ENCODE data around the gene MXD4. TPM values are rescaled to one million over a fixed set of nuclear protein-coding genes. Genes with fewer than 3 reads are reported as not detected.

The MXD4 gene
- total and polyA plus RNA-seq, 2 experiments from 2014 or later, result 6.9 to 19.9 TPM

DNA sequence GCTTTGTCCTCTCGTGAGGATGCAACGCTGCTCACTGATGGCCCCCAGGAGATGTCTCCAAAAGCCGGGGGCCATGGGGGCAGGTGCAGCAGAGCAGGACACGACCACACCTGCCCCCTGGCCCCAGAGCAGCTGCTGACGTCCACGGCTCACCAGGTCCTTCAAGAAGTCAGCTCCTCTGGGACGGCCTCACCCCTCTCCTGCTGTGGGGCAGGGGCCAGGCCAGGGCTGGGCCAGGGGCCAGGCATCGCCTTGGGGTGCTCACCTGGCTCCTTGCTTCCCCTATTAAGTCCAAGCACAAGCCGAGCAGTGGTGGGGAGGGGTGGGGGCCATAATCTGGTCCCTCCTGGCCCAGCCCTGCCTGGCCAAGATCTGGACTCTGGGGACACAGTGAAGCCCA lies 28.6 kb upstream of the MXD4 start:
- no peaks in the 10 kb centered on the region for H3K9me2 ChIP-seq (ENCODE audit: insufficient read depth)
- no peak for DNase-seq (ENCODE audit: low spot score)
- H3F3A ChIP-seq (replicated peaks; ENCODE audit: low read depth), result no peaks in the 10 kb centered on the region
- H2AFZ ChIP-seq, result no peak overlapping the region
- TF ChIP-seq EZH2 (IDR thresholded peaks at IDR 0.05; ENCODE audit: low read depth, unreplicated experiment), result no peak
- H3K4me1 ChIP-seq (ENCODE audit: insufficient read depth), result no peaks in the 10 kb centered on the region
- no peak overlapping the region for H3K4me3 ChIP-seq
- no peak overlapping the region for H3K27ac ChIP-seq (ENCODE audit: low read depth)
- H4K20me1 ChIP-seq (replicated peaks; ENCODE audit: insufficient read depth), result no peaks in the 10 kb centered on the region
- no peak for ATAC-seq
- H3K27me3 Mint-ChIP-seq (ENCODE audit: insufficient read depth, low read depth, poor library complexity), result peaks cover 12% of the 10 kb centered on the region
- no peaks in the 10 kb centered on the region for H3K79me2 ChIP-seq (replicated peaks; ENCODE audit: insufficient read depth)
- H3K4me3 Mint-ChIP-seq, result no peak overlapping the region
- H3K4me2 ChIP-seq, result no peak overlapping the region
- H3K36me3 ChIP-seq (ENCODE audit: insufficient read depth), result no peaks in the 10 kb centered on the region
- no peaks in the 10 kb centered on the region; the same call in 2 of the 3 replicates for H3K36me3 Mint-ChIP-seq (ENCODE audit: low read depth)
- no peaks in the 10 kb centered on the region for H3K27me3 ChIP-seq (ENCODE audit: insufficient read depth)
- H3K4me1 Mint-ChIP-seq, result peaks cover 10% of the 10 kb centered on the region
- H3K9me3 Mint-ChIP-seq, result peaks cover 3% of the 10 kb centered on the region; the same call in 1 of the 3 replicates
- H3K27ac Mint-ChIP-seq, result no peak overlapping the region

DNA sequence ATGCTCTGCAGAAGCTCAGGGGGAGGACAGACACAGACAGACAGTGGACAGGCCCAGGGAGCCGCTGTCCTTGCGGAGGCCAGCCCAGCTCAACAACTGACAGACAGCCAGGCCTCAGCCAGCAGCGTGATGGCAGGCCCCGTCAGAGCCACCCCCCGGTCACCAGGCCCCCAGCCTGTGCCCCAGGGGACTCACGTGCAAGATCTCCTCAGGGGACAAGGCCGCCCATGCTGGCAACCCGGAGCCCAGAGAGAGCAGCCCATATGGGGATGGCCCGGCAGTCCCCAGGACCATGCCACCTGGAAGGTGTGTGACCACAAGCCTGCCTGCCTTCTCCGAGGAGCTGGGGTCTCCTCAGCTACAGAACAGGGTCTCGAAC lies 28.0 kb upstream of the MXD4 start:
- Mint-ChIP-seq H3K27me3 (ENCODE audit: insufficient read depth, low read depth, poor library complexity) (peaks cover 10% of the 10 kb centered on the region), H3K36me3 (ENCODE audit: low read depth) (no peaks in the 10 kb centered on the region; the same call in 2 of the 3 replicates), H3K27ac (no peak overlapping the region), H3K4me3 (no peak overlapping the region), H3K9me3 (peaks cover 3% of the 10 kb centered on the region; the same call in 1 of the 3 replicates), H3K4me1 (peaks cover 9% of the 10 kb centered on the region)
- Histone ChIP-seq H3K36me3 (ENCODE audit: insufficient read depth) (no peaks in the 10 kb centered on the region), H3K27me3 (ENCODE audit: insufficient read depth) (no peaks in the 10 kb centered on the region), H3K27ac (ENCODE audit: low read depth) (no peak overlapping the region), H3K9me2 (ENCODE audit: insufficient read depth) (no peaks in the 10 kb centered on the region), H3K4me3 (no peak overlapping the region), H3K79me2 (replicated peaks; ENCODE audit: insufficient read depth) (no peaks in the 10 kb centered on the region), H3F3A (replicated peaks; ENCODE audit: low read depth) (no peaks in the 10 kb centered on the region), H3K4me1 (ENCODE audit: insufficient read depth) (no peaks in the 10 kb centered on the region), H3K4me2 (no peak overlapping the region), H4K20me1 (replicated peaks; ENCODE audit: insufficient read depth) (no peaks in the 10 kb centered on the region), H2AFZ (no peak overlapping the region)
- no peak for ATAC-seq
- no peak for DNase-seq (ENCODE audit: low spot score)
- TF ChIP-seq POLR2AphosphoS5 (IDR thresholded peaks at IDR 0.05; ENCODE audit: low read depth), result no peak
- no peak for TF ChIP-seq JUNB (IDR thresholded peaks at IDR 0.05; ENCODE audit: unreplicated experiment)
- TF ChIP-seq ZNF114 (CRISPR knock-in tag; IDR thresholded peaks at IDR 0.05), result no peak

DNA sequence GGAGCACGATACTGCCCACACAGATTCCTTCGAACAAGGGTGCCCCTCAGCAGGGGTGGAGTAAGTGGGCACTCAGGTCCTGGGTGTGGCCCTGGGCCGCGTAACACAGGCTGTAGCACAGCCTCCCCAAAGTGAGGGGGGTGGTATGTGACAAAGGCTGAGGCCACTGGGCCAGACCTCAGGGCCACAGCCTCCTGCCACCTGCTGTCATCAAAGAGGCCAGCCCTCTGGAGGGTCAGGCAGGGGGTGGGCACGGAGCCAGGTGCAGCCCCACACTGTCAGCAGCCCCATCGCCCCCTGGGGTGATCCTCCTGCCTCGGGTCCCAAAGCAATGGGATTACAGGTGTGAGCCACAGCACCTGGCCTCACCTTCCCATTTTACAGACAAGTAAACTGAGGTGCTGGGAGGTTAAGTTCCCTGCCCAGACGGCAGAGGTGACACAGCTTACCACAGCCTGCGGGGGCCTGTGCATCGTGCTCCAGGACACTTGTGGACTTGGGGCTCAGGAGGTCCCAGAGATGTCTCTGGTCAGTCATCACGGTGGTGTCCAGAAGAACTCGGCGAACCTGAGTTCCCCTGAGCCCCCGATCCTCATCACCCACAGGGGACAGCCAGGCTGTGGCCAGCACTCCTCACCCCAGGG lies 27.5 kb upstream of the MXD4 start:
- no peak for DNase-seq (ENCODE audit: low spot score)
- TF ChIP-seq, protein P1, sequence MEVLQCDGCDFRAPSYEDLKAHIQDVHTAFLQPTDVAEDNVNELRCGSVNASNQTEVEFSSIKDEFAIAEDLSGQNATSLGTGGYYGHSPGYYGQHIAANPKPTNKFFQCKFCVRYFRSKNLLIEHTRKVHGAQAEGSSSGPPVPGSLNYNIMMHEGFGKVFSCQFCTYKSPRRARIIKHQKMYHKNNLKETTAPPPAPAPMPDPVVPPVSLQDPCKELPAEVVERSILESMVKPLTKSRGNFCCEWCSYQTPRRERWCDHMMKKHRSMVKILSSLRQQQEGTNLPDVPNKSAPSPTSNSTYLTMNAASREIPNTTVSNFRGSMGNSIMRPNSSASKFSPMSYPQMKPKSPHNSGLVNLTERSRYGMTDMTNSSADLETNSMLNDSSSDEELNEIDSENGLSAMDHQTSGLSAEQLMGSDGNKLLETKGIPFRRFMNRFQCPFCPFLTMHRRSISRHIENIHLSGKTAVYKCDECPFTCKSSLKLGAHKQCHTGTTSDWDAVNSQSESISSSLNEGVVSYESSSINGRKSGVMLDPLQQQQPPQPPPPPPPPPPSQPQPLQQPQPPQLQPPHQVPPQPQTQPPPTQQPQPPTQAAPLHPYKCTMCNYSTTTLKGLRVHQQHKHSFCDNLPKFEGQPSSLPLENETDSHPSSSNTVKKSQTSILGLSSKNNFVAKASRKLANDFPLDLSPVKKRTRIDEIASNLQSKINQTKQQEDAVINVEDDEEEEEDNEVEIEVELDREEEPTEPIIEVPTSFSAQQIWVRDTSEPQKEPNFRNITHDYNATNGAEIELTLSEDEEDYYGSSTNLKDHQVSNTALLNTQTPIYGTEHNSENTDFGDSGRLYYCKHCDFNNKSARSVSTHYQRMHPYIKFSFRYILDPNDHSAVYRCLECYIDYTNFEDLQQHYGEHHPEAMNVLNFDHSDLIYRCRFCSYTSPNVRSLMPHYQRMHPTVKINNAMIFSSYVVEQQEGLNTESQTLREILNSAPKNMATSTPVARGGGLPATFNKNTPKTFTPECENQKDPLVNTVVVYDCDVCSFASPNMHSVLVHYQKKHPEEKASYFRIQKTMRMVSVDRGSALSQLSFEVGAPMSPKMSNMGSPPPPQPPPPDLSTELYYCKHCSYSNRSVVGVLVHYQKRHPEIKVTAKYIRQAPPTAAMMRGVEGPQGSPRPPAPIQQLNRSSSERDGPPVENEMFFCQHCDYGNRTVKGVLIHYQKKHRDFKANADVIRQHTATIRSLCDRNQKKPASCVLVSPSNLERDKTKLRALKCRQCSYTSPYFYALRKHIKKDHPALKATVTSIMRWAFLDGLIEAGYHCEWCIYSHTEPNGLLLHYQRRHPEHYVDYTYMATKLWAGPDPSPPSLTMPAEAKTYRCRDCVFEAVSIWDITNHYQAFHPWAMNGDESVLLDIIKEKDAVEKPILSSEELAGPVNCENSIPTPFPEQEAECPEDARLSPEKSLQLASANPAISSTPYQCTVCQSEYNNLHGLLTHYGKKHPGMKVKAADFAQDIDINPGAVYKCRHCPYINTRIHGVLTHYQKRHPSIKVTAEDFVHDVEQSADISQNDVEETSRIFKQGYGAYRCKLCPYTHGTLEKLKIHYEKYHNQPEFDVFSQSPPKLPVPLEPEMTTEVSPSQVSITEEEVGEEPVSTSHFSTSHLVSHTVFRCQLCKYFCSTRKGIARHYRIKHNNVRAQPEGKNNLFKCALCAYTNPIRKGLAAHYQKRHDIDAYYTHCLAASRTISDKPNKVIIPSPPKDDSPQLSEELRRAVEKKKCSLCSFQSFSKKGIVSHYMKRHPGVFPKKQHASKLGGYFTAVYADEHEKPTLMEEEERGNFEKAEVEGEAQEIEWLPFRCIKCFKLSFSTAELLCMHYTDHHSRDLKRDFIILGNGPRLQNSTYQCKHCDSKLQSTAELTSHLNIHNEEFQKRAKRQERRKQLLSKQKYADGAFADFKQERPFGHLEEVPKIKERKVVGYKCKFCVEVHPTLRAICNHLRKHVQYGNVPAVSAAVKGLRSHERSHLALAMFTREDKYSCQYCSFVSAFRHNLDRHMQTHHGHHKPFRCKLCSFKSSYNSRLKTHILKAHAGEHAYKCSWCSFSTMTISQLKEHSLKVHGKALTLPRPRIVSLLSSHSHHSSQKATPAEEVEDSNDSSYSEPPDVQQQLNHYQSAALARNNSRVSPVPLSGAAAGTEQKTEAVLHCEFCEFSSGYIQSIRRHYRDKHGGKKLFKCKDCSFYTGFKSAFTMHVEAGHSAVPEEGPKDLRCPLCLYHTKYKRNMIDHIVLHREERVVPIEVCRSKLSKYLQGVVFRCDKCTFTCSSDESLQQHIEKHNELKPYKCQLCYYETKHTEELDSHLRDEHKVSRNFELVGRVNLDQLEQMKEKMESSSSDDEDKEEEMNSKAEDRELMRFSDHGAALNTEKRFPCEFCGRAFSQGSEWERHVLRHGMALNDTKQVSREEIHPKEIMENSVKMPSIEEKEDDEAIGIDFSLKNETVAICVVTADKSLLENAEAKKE (CRISPR knock-in tag; IDR thresholded peaks at IDR 0.05), result no peak
- TF ChIP-seq REST (IDR thresholded peaks at IDR 0.05; ENCODE audit: unreplicated experiment), result no peak
- TF ChIP-seq ZNF331 (CRISPR knock-in tag; IDR thresholded peaks at IDR 0.05; ENCODE audit: low read depth), result no peak

More for the DNA sequence above, 27.5 kb upstream of the MXD4 start:
- Mint-ChIP-seq H3K4me3 (no peak overlapping the region), H3K9me3 (peaks cover under 1% of the 10 kb centered on the region; the same call in 1 of the 3 replicates), H3K4me1 (peaks cover 9% of the 10 kb centered on the region), H3K36me3 (ENCODE audit: low read depth) (no peaks in the 10 kb centered on the region; the same call in 2 of the 3 replicates), H3K27ac (no peak overlapping the region), H3K27me3 (ENCODE audit: insufficient read depth, low read depth, poor library complexity) (peaks cover 10% of the 10 kb centered on the region)
- H3K36me3 ChIP-seq (ENCODE audit: insufficient read depth), result no peaks in the 10 kb centered on the region
- H3K4me1 ChIP-seq (ENCODE audit: insufficient read depth), result no peaks in the 10 kb centered on the region
- no peaks in the 10 kb centered on the region for H3K9me2 ChIP-seq (ENCODE audit: insufficient read depth)
- no peaks in the 10 kb centered on the region for H3F3A ChIP-seq (replicated peaks; ENCODE audit: low read depth)
- H4K20me1 ChIP-seq (replicated peaks; ENCODE audit: insufficient read depth), result no peaks in the 10 kb centered on the region
- ATAC-seq, result no peak
- no peaks in the 10 kb centered on the region for H3K27me3 ChIP-seq (ENCODE audit: insufficient read depth)
- no peak overlapping the region for H2AFZ ChIP-seq
- no peak overlapping the region for H3K27ac ChIP-seq (ENCODE audit: low read depth)
- H3K79me2 ChIP-seq (replicated peaks; ENCODE audit: insufficient read depth), result no peaks in the 10 kb centered on the region
- no peak overlapping the region for H3K4me2 ChIP-seq
- no peak overlapping the region for H3K4me3 ChIP-seq
